ENCODE results near the gene TAC4. TPM values are rescaled to one million over a fixed set of nuclear protein-coding genes. Genes with fewer than 3 reads are reported as not detected.

Gene TAC4
- total and polyA plus RNA-seq, 4 donors: not detected

GRCh38 chr17:49890852-49891251 lies 43.0 kb upstream of the TAC4 start:
- no peak for DNase-seq (ENCODE audit: low spot score)
- 39% methylated on average over 23 of the region's 23 CpGs for WGBS
- Histone ChIP-seq H3K27ac (ENCODE audit: low read depth in 1 of 2, low read length in 2 of 2) (no peak overlapping the region), H3K9me3 (ENCODE audit: control insufficient read depth in 4 of 4, low read length in 3 of 4) (no peaks in the 10 kb centered on the region), H3K27me3 (ENCODE audit: control insufficient read depth in 4 of 4, insufficient read depth in 4 of 4, low read length in 3 of 4) (peaks cover 0 to 8% (median under 1%) of the 10 kb centered on the region in 4 donors), H3K4me1 (ENCODE audit: control insufficient read depth in 4 of 4, insufficient read depth in 4 of 4, low read length in 3 of 4) (no peaks in the 10 kb centered on the region), H3K4me3 (ENCODE audit: low read depth in 1 of 3, low read length in 3 of 3) (no peak overlapping the region), H3K36me3 (ENCODE audit: control insufficient read depth in 4 of 4, insufficient read depth in 3 of 4, low read depth in 1 of 4, low read length in 3 of 4) (no peaks in the 10 kb centered on the region), H3K9ac (ENCODE audit: low read depth in 1 of 2, low read length in 2 of 2) (no peak overlapping the region)
- TF ChIP-seq YY1 (IDR thresholded peaks at IDR 0.05) (no peak), TAF1 (conservative IDR thresholded peaks at IDR 0.05) (no peak), FOXA2 (IDR thresholded peaks at IDR 0.05) (no peak), SP1 (IDR thresholded peaks at IDR 0.05) (no peak), JUND (IDR thresholded peaks at IDR 0.05) (no peak), NR2F2 (IDR thresholded peaks at IDR 0.05) (no peak)

- H3K27ac ChIP-seq (ENCODE audit: low read depth in 1 of 2, low read length in 2 of 2): no peak overlapping the region
- no peaks in the 10 kb centered on the region for H3K36me3 ChIP-seq (ENCODE audit: control insufficient read depth in 4 of 4, insufficient read depth in 3 of 4, low read depth in 1 of 4, low read length in 3 of 4)
- no peak for TF ChIP-seq RAD21 (IDR thresholded peaks at IDR 0.05)
- TF ChIP-seq RXRA (IDR thresholded peaks at IDR 0.05): no peak
- TF ChIP-seq JUND (IDR thresholded peaks at IDR 0.05): no peak
- TF ChIP-seq TAF1 (conservative IDR thresholded peaks at IDR 0.05): no peak
- no peak for TF ChIP-seq NR2F2 (IDR thresholded peaks at IDR 0.05)
- no peak for TF ChIP-seq FOXA2 (IDR thresholded peaks at IDR 0.05)
- no peak for TF ChIP-seq SP1 (IDR thresholded peaks at IDR 0.05)
- no peak for TF ChIP-seq YY1 (IDR thresholded peaks at IDR 0.05)
- TF ChIP-seq ATF3 (IDR thresholded peaks at IDR 0.05): no peak
- TF ChIP-seq FOXA1 (IDR thresholded peaks at IDR 0.05): no peak
- H3K9me3 ChIP-seq (ENCODE audit: control insufficient read depth in 4 of 4, low read length in 3 of 4): no peaks in the 10 kb centered on the region
- H3K4me1 ChIP-seq (ENCODE audit: control insufficient read depth in 4 of 4, insufficient read depth in 4 of 4, low read length in 3 of 4): no peaks in the 10 kb centered on the region
- DNase-seq (ENCODE audit: low spot score): no peak
- H3K4me3 ChIP-seq (ENCODE audit: low read depth in 1 of 3, low read length in 3 of 3): no peak overlapping the region
- H3K27me3 ChIP-seq (ENCODE audit: control insufficient read depth in 4 of 4, insufficient read depth in 4 of 4, low read length in 3 of 4): peaks cover 0 to 8% (median 0%) of the 10 kb centered on the region in 4 donors
- no peak overlapping the region for H3K9ac ChIP-seq (ENCODE audit: low read depth in 1 of 2, low read length in 2 of 2)
- 30% methylated on average over 33 of the region's 33 CpGs for whole genome bisulfite sequencing
These were observed 42.4 kb upstream of the TAC4 start for GRCh38 chr17:49890077-49890821.

GRCh38 chr17:49889500-49889899 lies 41.6 kb upstream of the TAC4 start:
- Histone ChIP-seq H3K27ac (ENCODE audit: low read depth in 1 of 2, low read length in 2 of 2) (no peak overlapping the region), H3K36me3 (ENCODE audit: control insufficient read depth in 4 of 4, insufficient read depth in 3 of 4, low read depth in 1 of 4, low read length in 3 of 4) (no peaks in the 10 kb centered on the region), H3K27me3 (ENCODE audit: control insufficient read depth in 4 of 4, insufficient read depth in 4 of 4, low read length in 3 of 4) (peaks cover 0 to 8% (median 0%) of the 10 kb centered on the region in 4 donors), H3K9ac (ENCODE audit: low read depth in 1 of 2, low read length in 2 of 2) (no peak overlapping the region), H3K4me3 (ENCODE audit: low read depth in 1 of 3, low read length in 3 of 3) (no peak overlapping the region), H3K4me1 (ENCODE audit: control insufficient read depth in 4 of 4, insufficient read depth in 4 of 4, low read length in 3 of 4) (no peaks in the 10 kb centered on the region), H3K9me3 (ENCODE audit: control insufficient read depth in 4 of 4, low read length in 3 of 4) (no peaks in the 10 kb centered on the region)
- no peak for DNase-seq (ENCODE audit: low spot score)
- 89% methylated on average over 12 of the region's 12 CpGs for WGBS
- no peak for TF ChIP-seq HNF4G (IDR thresholded peaks at IDR 0.05)
- no peak for TF ChIP-seq FOXA1 (IDR thresholded peaks at IDR 0.05)
- TF ChIP-seq HNF4A (conservative IDR thresholded peaks at IDR 0.05): no peak
- TF ChIP-seq YY1 (IDR thresholded peaks at IDR 0.05): no peak
- TF ChIP-seq CTCF (IDR thresholded peaks at IDR 0.05; ENCODE audit: low read depth, low read length, missing input control): no peak
- no peak for TF ChIP-seq SP1 (IDR thresholded peaks at IDR 0.05)
- TF ChIP-seq NR2F2 (IDR thresholded peaks at IDR 0.05): no peak
- TF ChIP-seq TAF1 (conservative IDR thresholded peaks at IDR 0.05): no peak
